ENCODE results near the gene BCAT1.

GRCh38 chr12:24952389-24952788 is 3.5 kb upstream of the BCAT1 start:
- no peak for TF ChIP-seq REST (IDR thresholded peaks at IDR 0.05; ENCODE audit: insufficient read depth in 1 of 2, low read depth in 2 of 2, low read length in 1 of 2)
- no peak for TF ChIP-seq CTCF (IDR thresholded peaks at IDR 0.05)
- no peak for TF ChIP-seq POLR2AphosphoS5 (IDR thresholded peaks at IDR 0.05; ENCODE audit: low read depth, low read length)
- no peak for TF ChIP-seq TCF7L2 (IDR thresholded peaks at IDR 0.05; ENCODE audit: low read depth, low read length)
